UCSD-AML1 (cell line): ENCODE data around the gene ZNF281.
"Not testable (repeated sequence)": the region's sequence is repeated elsewhere in the genome, so short reads cannot be mapped to it uniquely, and the experiment has no call there.

Experiments
- DNase-seq: peaks from one replicate; lab custom pipeline; 2025; ENCODE audit not compliant: unreplicated experiment; lab: John Stamatoyannopoulos, UW

The ZNF281 gene

DNA sequence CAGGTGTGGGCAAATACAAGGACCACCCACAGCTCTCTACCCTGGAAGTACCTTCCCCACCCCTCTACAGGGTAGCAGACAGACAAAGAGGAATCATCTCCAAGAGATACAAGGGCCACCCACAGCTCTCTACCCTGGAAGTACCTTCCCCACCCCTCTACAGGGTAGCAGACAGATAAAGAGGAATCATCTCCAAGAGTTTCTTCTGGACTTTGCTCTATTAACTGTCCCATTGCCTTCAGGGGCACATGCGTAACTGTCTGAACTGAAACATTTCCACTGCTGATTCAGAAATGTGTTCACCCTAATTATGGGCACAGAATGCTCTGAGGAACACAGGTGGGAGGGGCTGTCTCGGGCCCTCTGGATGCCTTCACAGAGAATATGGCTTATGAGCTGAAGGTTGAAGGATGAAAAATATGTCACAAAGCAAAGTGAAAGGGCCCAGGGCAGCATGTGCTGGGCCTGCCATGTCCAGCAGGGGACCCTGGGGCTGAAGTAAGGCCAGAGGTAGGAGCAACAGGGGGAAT is 43.9 kb downstream of the ZNF281 start:
- no peak for DNase-seq

DNA sequence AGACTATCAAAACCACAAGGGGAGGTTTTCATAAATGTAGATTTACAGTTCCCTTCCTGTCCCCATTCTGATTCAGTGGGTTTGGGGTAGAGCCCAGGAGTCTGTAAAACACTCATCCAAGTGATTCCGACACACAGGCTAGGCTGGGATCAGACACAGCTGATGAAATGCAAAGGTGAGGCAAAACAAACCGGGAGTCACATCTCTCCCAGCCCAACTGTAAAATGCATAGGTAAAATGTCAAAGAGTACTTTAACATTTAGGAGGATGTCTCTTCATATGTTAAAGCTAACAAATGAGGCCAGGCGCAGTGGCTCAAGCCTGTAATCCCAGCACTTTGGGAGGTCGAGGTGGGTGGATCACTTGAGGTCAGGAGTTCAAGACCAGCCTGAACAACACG is 45.0 kb downstream of the ZNF281 start:
- no peak for DNase-seq

DNA sequence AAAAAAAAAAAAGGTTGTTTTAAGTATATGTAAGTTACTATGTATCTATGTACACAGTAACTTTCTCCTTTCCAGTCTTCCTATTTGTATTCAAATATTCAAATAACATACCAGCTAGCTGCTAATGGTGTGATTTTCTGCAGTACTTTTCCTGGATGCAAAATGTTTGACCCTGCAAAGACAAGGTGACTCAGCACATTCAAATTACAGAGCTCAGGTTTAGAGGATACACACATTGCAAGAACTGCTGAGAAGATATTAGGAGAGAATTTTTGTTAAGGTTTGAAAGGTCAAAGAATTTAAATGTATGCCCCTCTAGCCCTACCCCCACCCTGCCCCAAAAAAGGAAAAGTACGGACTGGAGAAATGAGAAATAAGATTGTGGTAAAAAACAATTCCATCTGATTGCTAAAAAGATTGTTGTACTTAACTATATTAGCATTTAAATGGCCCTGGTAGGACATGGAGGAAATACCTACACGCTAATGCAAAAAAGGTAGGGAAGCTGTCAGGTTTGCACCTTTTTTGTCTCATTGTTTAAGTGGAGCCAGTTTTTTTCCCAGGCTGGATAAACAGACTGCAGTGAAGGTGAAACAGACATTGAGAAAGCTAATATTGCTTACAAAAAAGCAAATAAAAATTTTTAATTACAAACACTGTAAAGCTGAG is 45.6 kb downstream of the ZNF281 start:
- no peak for DNase-seq

DNA sequence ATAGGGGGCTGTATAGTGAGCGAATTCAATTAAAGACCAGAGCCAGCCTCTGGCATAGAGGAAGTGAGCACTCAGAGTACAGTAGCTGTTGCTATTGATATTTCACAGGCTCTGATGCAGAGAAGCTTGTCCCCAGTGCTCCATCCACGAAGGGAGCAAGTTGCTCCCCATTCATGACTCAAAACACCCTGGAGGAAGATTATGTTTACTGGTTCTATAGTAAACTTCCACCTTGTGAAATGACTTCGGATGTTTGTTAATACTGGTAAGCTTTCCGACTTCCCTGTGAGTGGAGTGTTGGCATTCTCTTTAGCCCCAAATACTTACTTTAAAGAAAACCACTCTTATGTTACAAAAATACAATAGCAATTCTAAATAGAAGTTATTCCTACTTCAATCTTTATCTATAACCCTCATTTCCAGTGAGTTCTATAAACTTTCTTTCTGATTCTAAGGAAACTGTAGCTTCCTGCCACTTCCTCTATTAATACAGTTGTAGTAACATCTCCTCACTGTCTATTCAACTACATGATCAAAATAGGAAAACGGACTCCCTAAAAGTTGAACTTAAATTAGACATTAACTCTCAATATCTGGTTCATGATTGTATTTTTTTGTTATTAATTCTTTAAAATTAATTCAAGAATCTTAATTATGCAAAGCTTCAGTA is 46.4 kb downstream of the ZNF281 start:
- DNase-seq, result no peak

DNA sequence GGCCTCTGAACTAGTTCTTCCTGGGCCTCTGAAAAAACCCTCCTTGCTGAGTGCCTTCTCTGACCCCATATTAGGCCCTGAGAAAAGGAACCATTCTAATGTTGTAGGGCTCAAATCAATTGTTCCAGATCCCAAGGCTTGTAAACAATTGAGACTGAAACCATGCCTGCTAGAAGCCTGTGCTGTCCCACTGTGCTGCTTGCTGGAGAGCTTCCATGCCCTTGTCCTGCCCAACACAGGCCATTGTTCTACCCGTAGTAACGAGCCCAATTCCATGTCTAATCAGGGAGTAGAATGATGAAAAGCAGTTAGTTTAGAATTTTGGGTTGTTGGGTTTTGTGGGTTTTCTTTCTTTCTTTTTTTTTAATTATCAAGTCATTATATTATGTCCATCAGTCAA is 47.4 kb downstream of the ZNF281 start:
- DNase-seq, result no peak

DNA sequence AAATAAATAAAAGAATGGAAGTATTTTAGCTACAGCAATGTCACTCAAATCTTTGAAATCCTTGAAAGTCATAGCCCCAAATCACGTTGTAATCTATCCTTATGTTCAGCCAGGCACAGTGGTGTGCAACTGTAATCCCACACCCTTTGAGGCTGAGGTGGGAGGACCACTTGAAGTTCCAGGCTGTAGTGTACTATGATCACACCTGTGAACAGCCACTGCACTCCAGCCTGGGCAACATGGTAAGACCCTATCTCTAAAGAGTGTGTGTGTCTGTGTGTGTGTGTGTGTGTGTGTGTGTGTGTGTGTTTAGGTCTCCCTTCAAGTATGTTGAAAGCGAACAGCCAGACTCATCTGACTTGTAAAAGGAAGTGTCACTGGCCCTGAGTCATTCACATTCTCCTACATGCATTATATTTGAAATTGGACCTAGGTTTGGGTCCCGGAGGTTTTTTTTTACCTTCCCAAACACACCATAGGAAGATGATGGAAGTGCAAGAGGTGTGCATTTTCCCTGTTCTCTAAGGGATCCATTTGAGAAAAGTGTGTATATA is 50.1 kb downstream of the ZNF281 start:
- no peak for DNase-seq

DNA sequence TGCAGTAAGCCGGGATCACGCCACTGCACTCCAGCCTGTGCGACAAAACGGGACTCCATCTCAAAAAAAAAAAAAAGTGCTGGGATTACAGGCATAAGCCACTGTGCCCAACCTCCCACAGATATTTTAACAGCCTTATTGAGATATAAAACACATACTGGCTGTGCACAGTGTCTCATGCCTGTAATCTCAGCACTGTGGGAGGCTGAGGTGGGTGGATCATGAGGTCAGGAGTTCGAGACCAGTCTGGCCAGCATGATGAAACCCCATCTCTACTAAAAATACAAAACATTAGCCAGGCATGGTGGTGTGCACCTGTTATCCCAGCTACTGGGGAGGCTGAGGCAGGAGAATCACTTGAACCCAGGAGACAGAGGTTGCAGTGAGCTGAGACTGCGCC is 51.9 kb downstream of the ZNF281 start:
- not testable (repeated sequence) for DNase-seq

DNA sequence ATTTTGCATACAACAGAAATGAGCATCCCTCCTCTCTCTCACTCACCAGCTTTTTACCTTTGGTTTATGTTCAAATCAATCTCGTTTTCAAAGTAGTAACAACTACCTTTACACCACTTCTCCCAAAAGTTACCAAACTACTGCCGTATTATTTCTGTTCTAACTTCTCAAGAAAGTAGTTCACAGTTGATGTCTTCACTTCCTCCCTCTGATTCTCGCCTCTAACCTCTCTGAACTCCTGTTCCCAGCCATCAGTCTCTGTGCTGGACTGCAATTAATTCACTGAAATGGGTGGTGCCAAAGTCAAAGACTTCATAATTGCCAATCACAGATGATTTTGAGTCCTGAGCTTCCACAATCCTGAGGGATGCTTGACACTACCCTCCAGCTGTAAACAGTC is 54.0 kb downstream of the ZNF281 start:
- DNase-seq, result no peak
